22Rv1 (cell line): ENCODE data around the gene PDE4DIP.
"Not testable (repeated sequence)": the region's sequence is repeated elsewhere in the genome, so short reads cannot be mapped to it uniquely, and the experiment has no call there.

Source experiments
- ZFX ChIP-seq: fragments of 450-650 bp; IDR thresholded peaks from 2 replicates; pipeline ENCODE4 v1.6.1; 2017; ENCODE audit warnings: antibody characterized with exemption, borderline replicate concordance
- TF ChIP-seq, protein P1 (sequence below): fragments of 450-650 bp; IDR thresholded peaks from 2 replicates; pipeline ENCODE4 v1.5.1; 2017; ENCODE audit warnings: mild to moderate bottlenecking

DNA sequence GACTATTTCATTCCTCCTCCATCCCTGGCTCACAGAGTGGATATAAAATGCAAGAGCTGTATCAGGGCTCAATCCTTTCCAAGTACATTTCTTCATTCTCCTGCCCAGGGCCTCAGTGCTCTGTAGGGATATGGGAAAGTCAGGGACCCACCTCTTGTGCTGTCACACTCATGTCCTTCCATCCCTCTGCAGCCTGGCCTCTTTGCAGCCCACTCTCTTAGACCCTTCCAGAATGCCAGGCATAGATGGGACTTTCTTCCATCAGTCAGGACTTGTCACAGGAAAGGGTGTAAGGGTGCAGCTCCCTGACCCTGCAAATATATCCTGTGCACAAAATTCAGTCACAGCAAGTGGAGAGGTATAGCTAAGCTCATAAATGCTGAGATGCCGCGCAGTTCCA is 172.4 kb downstream of the PDE4DIP start:
- TF ChIP-seq, protein P1, sequence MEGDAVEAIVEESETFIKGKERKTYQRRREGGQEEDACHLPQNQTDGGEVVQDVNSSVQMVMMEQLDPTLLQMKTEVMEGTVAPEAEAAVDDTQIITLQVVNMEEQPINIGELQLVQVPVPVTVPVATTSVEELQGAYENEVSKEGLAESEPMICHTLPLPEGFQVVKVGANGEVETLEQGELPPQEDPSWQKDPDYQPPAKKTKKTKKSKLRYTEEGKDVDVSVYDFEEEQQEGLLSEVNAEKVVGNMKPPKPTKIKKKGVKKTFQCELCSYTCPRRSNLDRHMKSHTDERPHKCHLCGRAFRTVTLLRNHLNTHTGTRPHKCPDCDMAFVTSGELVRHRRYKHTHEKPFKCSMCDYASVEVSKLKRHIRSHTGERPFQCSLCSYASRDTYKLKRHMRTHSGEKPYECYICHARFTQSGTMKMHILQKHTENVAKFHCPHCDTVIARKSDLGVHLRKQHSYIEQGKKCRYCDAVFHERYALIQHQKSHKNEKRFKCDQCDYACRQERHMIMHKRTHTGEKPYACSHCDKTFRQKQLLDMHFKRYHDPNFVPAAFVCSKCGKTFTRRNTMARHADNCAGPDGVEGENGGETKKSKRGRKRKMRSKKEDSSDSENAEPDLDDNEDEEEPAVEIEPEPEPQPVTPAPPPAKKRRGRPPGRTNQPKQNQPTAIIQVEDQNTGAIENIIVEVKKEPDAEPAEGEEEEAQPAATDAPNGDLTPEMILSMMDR: not testable (repeated sequence)
- not testable (repeated sequence) for TF ChIP-seq ZFX
